GM04503 (cell line): ENCODE results near the gene ELP4.
A peak's percentile ranks its signal among the peaks of the same experiment; 100 is the strongest.

Experiments
- DNase-seq: peaks from one replicate; pipeline ENCODE4 v3.0.0-alpha.2; 2012; ENCODE audit warnings: low read depth

ELP4 gene

DNA sequence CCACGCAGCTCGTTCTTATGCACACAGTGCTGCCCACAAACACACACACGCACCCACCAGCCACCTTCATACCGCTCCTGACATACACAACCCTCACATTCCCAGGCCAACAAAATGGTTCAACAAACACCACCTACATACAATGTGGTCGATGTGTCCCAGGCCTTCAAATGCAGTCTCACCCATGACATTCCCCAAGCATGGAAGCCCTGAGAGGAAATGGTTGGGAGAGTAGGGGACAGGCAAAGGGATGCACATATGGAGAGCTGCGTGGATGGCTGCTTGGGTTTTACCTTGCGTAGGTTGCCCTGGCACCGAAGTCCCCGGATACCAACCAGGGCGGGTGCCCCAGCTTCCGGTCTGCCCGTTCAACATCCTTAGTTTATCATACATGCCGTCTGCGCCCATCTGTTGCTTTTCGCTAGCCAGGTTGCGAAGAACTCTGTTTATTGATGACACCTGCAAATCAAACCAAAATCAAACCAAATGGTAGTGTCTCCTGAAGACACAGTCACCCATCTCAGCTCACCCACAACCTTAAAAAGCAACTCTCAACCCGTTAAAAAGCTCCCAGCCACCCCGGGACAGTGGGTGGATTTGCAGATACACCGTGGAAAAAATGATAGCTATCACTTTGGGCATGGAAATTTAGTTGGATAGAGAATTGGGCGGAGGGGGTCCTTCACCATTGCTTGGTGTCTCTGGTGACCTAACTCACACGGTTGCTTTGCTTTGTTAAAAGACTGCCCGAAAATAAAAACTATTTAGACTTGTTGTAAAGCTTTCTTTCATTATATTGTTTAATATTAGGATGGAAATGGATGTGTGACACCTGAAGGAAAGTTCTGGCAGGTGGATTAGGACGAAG is 291.1 kb downstream of the ELP4 start:
- DNase-seq: no peak

DNA sequence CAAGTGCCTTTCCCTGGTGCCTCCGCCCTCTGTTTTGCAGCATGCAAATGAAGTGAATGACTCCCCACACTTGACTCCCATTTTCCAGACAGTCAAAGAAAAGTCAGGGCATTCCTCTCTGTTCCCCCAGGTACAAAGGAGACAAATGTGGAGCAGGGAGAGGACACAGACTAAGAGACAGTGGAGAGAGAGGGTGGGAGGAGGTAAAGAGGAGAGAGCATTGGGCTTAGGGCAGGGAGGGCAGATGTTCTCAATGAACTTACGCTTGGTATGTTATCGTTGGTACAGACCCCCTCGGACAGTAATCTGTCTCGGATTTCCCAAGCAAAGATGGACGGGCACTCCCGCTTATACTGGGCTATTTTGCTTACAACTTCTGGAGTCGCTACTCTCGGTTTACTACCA is 291.7 kb downstream of the ELP4 start:
- DNase-seq: no peak

DNA sequence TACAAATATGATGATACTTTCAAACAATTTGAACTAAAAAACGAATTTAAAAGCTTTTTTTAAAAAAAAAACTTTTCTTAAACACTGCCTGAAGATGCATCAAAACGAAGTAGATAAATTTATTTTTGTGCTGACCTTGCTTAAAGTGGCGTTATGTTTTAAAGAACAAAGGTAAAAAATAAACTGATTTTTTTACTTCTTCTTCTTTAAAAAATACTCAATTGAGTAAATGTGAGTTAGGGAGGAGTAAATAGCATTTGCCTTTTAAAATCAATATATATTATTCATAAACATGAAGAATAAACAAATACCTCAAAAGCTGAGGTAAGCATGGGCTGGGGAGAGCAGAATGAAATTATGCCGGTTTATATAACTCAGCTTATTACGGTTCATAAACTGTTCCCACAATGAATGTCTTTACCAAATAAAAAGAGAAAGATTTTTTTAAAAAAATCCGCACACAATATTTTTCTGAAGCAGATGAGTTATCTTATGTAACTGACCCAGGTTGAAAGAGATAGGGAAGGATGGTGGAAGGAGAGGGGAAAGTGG is 292.5 kb downstream of the ELP4 start:
- DNase-seq: no peak

DNA sequence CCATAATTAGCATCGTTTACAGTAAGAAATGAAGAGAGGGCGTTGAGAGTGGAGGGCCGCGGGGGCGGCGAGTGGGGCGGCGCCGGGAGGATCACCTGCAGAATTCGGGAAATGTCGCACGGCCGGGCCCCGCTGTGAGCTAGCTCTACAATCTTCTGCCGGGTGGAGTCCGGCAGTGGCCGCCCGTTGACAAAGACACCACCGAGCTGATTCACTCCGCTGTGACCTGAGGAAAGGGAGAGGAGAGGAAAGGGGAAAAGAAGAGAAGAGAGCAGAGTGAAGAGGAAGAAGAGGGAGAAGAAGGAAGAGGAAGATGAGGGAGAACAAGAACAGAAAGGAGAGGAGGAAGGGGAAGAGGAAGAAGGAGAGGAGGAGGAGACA is 293.0 kb downstream of the ELP4 start:
- DNase-seq: no peak

DNA sequence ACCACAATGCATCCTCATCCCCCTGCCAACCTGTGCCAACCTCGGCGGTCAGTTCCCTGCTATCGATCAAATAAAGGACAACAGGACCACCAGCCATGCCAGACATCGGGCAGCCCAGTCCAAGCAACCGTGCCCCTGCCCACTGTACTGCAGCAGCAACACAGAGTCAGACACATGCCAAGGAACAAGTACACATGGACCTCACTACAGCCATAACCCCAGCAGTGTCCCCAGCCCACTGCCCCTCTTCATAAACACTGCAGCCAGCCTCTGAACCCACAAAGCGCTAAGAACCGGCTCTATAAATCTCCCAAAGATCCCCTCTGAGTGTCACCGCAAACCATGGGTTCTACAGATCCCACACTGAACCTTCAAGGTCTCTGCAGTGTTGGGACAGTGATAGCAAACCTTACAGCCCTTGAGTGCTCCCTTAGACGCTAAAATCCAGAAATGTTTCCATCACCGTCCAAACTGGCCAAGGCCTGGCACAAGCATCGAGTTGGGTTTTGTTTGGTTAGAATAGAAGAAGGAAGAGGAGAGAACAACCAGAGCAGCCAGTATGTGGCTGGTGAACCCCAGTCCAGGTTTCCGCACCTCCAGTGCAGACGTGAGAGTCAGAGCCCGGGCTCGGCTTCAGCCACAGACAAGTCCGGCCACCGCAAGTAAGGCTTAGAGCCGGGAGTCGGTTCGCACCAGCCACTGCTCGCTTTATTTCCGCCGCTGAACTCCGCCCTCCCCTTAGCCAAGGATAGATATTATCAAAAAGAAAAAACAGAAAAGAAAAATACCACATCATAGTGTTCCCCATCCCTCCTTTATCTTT is 293.6 kb downstream of the ELP4 start:
- DNase-seq: no peak

DNA sequence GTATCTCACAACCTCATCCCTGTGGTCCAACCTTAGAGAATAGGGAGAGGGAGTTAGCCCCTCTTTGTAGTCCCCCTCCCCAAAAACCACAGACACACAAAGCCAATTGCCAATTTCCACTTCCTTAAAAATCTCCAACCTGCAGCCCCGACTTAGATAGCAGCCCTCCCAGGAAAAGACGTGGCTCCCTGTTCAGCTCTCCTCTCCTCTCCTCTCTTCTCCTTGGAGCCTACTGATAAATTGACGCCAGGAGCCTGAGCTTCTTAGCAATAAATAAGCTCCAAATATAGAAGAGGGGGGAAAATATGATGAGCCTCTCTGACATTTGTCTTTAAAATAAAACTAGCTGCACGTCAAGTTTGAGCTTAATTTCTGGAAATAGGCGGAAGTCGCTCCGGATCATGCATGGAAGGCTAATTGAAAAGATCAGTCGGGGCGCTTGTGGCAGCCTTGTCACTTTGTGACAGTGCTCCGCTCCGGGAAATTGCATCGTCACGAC is 294.3 kb downstream of the ELP4 start:
- no peak for DNase-seq

DNA sequence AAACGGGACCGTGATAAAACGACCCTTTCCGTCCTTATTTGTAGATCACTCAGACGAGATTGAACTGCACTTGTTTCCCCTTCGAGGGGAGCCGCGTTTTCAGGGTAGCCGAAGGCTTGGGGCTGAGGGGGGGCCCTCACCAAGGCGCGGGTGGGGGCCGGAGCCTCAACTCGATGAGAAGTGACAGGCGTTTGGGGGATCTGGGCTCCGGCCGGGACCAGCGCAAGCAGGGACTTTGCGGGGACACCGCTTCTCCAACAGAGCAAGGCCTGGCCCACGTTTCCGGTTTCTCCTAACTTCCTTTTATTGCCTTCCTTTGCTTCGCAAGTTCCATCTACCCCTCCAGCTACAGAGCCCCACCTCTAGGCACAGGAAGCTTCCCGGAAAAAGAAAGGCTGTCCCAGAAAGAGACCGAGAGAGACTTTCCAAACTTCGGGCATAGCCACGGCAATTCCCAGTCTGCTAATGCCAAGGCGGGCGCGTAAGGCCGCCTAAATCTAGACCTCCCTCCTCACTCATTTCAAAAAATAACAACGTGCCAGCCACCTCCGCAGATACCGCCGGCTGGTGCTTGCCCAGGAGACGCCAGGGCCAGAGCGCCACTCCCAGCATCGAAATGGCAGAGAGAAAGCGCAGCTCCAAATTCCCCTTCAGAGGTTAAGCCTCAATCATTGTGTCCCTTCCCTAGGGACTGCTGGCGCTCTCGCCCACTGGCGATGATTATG is 294.9 kb downstream of the ELP4 start:
- DNase-seq: no peak

DNA sequence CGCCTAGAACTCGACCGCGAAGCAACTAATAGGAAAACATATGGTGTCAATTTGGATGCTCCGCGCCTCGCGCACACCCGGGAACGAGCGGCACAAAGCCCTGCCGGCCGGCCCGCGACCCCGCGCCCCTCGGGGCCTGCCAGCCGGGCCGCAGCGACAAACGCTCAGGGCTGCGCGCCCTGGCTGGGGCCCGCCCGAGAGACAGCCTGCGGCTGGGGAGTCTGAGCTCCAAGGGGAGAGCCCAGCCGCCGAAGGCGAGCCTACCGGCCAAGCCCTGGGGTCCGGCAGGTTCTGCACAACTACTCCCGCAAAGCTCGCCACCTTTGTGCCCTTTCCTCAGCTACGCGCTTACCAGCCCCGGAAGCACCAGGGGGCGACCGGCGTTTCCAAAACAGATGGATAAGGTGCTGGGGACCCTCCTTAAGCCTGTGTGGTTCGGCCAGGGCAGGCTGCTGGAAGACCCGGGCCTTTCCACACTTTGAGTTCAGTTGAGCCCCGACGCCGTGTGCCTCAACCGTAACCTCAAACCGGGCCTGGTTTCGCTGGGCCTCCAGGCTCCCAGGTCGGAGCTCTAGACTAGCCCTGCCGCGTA is 295.6 kb downstream of the ELP4 start:
- no peak for DNase-seq

DNA sequence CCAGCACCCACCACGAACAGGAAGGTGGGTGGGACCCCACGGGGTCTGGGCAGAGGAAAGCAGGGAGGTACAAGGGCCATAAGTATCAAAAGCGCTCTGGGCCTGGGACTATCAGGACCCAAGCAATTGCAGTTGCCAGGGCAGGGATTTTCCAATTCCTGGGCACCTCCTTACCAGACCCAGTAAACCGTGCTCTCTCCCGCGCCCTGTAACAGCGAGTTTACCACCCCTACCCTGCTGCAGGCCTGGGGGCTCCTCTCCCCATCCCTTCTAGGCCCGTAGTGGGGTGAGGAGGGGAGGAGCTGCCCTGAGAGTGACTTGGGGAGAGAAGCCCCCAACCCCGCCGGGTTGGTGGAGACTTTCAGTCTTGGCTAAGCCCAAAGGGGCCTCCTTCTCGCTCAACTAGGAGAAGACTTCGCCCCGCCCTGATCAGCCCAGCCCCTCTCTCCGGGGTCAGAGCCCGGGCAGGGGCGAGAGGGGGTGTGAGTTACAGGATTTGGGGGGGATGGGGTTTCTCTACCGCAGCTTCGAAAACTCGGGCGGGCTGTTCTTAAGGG is 296.1 kb downstream of the ELP4 start:
- DNase-seq: no peak

DNA sequence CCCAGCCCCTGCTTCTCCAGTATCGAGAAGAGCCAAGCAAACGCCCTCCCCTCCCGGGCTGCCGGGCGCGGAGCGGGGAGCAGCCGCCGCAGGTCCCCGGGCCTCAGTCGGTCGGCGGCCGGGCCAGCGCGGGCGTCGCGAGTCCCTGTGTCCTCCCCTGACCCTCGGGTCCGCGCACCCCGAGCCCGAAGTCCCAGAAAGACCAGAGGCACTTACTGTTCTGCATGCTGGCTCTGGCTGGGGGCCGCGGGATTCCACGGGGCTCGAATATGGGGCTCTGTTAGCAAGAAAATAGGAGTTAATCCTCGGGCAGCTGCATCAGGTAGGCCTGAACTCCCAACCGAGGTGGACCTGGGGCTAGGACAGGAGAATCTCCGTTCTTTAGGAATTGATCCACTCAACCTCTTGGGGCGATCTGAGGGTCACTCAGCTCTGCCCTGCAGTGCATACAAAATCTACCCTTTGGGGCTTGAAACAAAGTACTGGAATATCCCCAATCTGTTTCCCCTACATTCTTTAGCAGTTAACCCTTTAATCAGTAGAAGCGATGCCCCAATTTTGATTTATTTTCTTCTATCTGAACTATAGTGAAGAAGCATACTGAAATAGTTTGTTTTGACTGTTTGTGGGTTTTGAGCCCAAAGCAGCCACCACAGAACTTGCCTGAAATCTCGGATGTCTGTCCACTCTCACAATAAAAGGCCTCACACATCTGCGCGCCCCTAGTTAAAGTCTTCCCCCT is 296.8 kb downstream of the ELP4 start:
- DNase-seq: no peak

DNA sequence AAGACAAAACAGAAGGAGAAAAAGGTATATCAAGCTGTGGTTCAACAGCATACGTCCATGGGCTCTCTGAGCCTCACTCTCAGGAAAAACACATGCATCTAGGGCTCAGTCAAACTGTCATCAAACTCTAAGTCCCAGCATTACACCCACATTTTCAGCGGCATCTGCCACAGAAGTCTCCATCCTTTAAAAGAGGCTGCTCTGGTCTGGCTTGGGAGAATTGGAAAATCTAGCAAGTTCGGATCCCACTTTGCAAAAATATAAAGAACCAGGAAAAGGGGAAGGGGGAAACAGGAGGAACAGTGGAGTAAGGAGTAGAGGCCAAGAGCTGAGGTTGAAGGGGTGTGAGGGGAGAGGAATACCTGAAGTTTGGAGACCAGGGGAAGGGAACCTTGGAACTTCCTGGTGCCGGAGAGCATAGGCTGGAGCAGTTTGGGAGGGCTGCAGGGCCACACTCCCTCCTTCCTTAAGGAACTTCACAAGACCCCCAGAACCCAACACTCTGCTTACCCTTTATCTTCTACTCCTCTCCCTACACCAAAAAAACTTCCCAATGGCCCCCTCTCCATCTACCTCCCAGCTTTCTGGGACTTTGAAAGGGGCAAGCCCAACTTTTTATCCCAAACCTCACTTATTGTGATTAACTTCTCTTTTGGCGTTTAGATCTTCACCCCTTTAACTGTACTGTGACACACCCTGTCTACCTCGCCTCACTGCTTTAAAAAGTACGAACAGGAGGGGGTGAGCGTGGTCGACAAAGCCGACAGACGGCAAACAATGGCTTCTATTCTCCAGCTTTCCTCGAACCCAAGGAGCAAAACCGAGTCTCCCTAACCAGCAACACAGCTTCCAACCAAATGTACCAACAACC is 297.6 kb downstream of the ELP4 start:
- DNase-seq: no peak

DNA sequence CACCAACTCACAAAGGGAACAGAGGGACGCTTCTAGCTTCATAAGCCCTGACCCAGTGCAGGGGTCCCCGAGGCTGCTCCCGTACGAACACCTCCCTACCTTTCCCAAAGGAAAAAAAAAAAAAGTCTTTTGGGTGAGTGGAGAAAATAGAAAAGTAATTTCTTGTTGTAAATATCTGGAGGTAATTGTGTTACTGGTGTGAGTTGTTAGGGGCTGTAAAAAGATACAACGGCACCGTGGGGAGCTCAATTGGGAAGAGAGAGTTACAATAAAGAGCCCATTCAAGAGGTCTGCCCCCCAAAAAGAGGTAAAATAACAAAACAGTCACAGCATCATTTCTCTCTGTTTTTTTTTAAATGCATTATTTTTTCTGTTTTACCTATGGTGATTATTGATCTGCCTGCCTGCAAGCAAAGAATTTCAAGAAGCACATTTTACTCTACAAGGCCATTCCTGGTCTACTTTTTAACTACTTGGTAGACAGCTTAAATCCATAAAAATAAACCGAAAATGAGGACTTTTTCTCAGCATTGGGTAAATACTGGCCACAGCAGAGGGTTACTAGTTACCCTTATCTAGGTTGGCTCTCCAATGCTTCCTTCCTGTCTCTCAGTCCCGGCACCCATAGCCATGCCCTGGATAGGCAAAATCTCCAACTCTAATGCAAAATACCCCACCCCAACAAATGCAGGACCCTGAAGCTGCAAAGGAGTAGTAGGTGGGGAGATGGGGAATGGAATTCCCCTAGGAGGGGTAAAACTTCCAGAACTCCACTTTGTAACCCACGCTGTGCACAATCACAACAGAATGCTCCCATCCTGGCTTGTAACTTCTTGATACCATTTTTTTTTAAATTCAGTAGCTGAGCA is 298.5 kb downstream of the ELP4 start:
- no peak for DNase-seq

DNA sequence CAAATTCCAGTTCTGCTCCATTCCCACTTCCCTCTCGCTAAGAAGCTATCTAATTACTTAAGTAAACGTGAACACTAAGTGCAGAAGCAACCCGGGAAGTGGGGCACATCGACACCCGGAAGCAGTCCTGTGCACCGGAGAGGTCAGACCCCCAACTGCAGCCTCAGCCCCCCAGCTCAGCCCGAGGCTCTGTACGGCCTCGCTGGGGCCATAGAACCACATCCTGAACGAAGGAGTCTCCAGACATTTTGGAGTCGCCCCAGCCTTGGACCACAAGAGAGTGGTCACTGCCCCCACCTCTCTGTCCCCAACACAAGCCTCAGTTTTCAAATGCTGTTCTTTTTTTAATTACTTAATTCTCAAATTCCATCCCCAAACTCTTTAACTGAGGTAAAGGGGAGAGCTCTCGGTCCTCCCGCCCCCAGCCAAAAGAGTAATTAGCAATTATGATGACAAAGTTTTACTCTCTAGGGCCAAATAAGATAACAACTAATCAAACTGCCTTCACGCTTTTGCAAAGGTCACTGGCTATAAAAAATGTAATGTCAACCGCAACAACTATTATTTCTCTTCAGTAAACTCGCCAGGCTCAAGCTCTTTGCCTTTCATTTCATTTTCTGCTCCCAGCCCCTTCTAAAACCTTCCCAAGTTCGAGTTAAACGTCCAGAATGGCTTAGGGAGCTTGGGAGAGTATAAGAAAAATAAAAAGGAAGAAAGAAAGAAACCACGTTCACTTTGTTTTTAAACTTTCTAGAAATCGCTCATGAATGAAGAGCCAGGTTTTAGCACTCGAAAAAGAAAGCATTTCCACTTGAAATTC is 299.4 kb downstream of the ELP4 start:
- no peak for DNase-seq

DNA sequence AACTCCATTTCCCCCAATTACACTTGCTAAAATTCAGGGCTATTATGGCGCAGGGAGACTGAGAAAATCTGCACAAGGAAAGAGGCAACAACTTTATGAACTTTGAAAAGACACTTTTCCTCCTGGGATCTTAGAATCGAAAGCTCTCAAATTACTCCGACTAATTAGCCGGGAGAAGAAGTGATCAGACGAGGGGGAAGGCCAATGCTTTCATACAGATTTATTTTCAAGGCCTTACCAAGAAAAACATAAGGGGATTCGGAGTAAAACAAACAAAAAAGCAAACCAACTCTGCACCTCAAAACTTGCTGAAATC is 299.9 kb downstream of the ELP4 start:
- no peak for DNase-seq

DNA sequence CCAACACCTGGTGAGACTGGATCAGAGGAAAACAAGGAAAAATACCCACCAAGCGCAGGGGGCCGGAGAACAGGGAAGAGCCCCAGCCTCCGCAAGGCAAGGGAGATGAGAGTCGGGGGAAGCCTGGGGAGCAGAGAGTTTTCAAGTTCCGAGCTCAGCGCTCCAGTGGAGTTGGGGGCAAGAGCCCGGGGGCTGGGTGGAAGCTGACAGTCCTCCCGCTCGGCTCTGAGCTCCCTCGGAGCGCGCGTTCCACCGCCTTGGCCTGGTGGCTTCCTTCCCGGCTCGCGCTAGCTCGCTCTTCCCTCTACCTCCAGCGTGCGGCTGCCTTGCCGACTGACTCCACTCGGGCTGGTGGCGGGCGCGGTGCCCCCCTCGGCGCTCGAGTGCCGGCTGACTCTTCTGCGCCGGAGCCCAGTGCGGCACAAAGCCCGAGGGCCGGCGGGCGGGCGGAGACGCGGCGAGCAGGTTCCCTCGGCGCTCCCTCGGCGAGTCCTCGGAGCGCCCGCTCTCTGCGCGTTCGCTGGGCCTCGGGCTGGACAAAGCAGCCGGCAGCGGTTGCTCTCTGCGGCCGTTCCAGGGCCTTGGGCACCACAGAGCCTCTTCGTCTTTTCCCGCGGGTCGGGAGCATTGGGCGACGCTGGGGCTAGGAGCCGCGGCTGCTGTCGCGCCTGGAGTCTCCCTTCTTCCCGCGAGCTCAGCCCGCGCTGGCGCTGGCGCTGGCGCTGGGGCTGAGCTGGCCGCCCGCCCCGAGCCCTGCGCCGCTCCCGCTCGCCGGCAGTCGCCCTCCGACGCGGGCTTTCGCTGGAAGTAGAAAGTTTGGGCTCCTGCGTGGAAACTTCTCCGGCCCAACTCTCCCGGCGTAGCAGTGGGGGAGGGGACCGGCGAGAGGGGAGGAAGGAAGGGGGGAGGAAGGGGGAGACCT is 300.6 kb downstream of the ELP4 start:
- DNase-seq: no peak

DNA sequence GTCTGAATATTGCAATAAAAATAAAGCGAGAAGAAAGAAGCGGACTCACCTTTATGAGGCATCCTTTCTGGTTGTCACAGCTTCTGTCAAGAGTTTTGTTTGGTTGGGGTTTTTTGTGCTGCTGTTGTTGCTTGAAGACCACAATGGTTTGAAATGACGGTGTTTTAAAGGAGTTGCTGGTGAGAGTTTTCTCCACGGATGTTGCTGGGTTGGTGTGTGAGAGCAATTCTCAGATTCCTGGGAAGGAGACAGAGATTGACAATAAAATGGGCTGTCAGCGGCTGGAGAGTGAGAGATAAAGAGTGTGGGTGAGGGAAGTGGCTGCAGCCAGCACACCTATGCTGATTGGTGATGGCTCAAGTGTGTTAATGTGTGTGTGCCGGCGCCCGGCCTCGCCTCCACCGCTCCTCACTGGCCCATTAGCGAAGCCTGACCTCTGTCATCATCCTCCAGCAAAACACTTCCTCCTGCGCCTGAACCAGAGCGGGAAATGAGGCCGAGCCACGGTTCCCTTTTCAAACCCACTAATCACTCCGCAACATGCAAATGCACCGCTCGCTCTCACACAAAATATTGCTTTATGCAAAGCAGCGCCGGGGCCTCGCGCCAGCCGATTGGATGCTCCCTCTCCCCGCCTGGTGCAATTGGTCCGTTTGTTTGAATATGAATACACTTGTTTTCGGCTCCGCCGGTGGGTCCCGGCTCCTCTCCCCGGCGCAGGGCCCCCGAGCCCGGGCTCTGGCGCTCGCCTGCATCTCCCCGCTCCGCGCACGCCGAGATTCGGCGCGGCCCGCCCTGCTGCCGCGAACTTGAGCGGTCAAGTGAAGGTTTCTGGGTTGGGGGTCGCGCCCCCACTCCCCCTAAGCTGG is 301.4 kb downstream of the ELP4 start, which contains the start of gene PAX6:
PAX6 (minus strand) TSS at position 544 of the 869 bp plus-strand sequence. CDS start 4,911 bp downstream, outside the sequence.
- DNase-seq: peak; percentile 42
